HepG2 (cell line): ENCODE measurements around the gene VAC14. TPM values are rescaled to one million over a fixed set of nuclear protein-coding genes. Genes with fewer than 3 reads are reported as not detected.

Experiments
- ETV6 ChIP-seq: sonication (generic); formaldehyde crosslinking; conservative IDR thresholded peaks from 2 replicates; pipeline ENCODE4 v1.4.0; 2020; ENCODE audit warnings: missing genetic modification reagents
- FOXA1 ChIP-seq, 2 experiments: fragments of 450-650 bp in 1 of 2; sonication (generic) in 1 of 2; formaldehyde crosslinking in 1 of 2; IDR thresholded peaks; 2 replicates each; pipeline versions ENCODE4 v1.4.0 to v1.6.1; 2016 to 2020; ENCODE audit warnings: missing genetic modification reagents in 1 of 2
- JARID2 ChIP-seq: sonication (generic); formaldehyde crosslinking; IDR thresholded peaks from 2 replicates; pipeline ENCODE4 v1.8.1; 2023; ENCODE audit warnings: missing genetic modification reagents, inconsistent platforms; ENCODE audit not compliant: insufficient replicate concordance
- JUN ChIP-seq: sonication (generic); formaldehyde crosslinking; IDR thresholded peaks from 2 replicates; pipeline ENCODE4 v1.4.0; 2020; ENCODE audit warnings: mild to moderate bottlenecking, missing genetic modification reagents
- KAT8 ChIP-seq: IDR thresholded peaks from 2 replicates; pipeline ENCODE4 v1.6.1; 2016; ENCODE audit warnings: missing genetic modification reagents, missing compliant biosample characterization
- KMT2B ChIP-seq: IDR thresholded peaks from 2 replicates; pipeline ENCODE4 v1.6.1; 2016; ENCODE audit warnings: missing genetic modification reagents, missing compliant biosample characterization
- LCORL ChIP-seq, 2 experiments: fragments of 450-650 bp in 1 of 2; sonication (generic) in 1 of 2; formaldehyde crosslinking in 1 of 2; IDR thresholded peaks; 2 replicates each; pipeline versions ENCODE4 v1.5.0 to v1.6.1; 2017 to 2020; ENCODE audit warnings: antibody characterized with exemption in 1 of 2, missing genetic modification reagents in 1 of 2
- NCOA2 ChIP-seq: sonication (generic); formaldehyde crosslinking; IDR thresholded peaks from 2 replicates; pipeline ENCODE4 v1.8.0; 2022; ENCODE audit warnings: inconsistent platforms
- PHF21A ChIP-seq: sonication (generic); formaldehyde crosslinking; IDR thresholded peaks from 2 replicates; pipeline ENCODE4 v1.5.0; 2020; ENCODE audit warnings: mild to moderate bottlenecking, missing genetic modification reagents
- RCOR2 ChIP-seq: IDR thresholded peaks from 2 replicates; pipeline ENCODE4 v1.6.1; 2016; ENCODE audit warnings: missing biosample characterization, missing genetic modification reagents
- RFX5 ChIP-seq: IDR thresholded peaks from 2 replicates; pipeline ENCODE4 v1.6.1; 2011; ENCODE audit warnings: low read depth, low read length, improper control_type of control experiment
- TCF7 ChIP-seq: sonication (generic); IDR thresholded peaks from 2 replicates; pipeline ENCODE4 v1.6.1; 2016; ENCODE audit warnings: antibody characterized with exemption, low read depth
- ZBTB8A ChIP-seq: sonication (generic); formaldehyde crosslinking; IDR thresholded peaks from 2 replicates; pipeline ENCODE4 v1.4.0; 2020; ENCODE audit warnings: mild to moderate bottlenecking, low read depth, missing genetic modification reagents, borderline replicate concordance
- ZC3H13 ChIP-seq: sonication (generic); formaldehyde crosslinking; IDR thresholded peaks from 2 replicates; pipeline ENCODE4 v1.8.1; 2023; ENCODE audit warnings: mild to moderate bottlenecking, missing genetic modification reagents, moderate library complexity
- ZFP36 ChIP-seq: fragments of 150-350 bp; IDR thresholded peaks from 2 replicates; pipeline ENCODE4 v1.6.1; 2018; ENCODE audit warnings: borderline replicate concordance, low read length, low read depth; ENCODE audit not compliant: partially characterized antibody
- ZMYM2 ChIP-seq: sonication (generic); formaldehyde crosslinking; IDR thresholded peaks from 2 replicates; pipeline ENCODE4 v1.8.0; 2022; ENCODE audit warnings: mild to moderate bottlenecking, missing genetic modification reagents
- ZNF282 ChIP-seq: fragments of 450-650 bp; IDR thresholded peaks from 2 replicates; pipeline ENCODE4 v1.6.1; 2018; ENCODE audit not compliant: partially characterized antibody
- ZNF441 ChIP-seq: sonication (generic); formaldehyde crosslinking; IDR thresholded peaks from 2 replicates; pipeline ENCODE4 v1.7.0; 2021; ENCODE audit warnings: missing genetic modification reagents, borderline replicate concordance
- ZNF446 ChIP-seq: sonication (generic); formaldehyde crosslinking; IDR thresholded peaks from 2 replicates; pipeline ENCODE4 v1.5.0; 2020; ENCODE audit warnings: mild to moderate bottlenecking, missing genetic modification reagents
- ZNF556 ChIP-seq: sonication (generic); formaldehyde crosslinking; IDR thresholded peaks from 2 replicates; pipeline ENCODE4 v1.4.0; 2020; ENCODE audit warnings: mild to moderate bottlenecking, missing genetic modification reagents, borderline replicate concordance
- ZNF746 ChIP-seq: sonication (generic); formaldehyde crosslinking; IDR thresholded peaks from 2 replicates; pipeline ENCODE4 v1.8.0; 2022; ENCODE audit warnings: mild to moderate bottlenecking, missing genetic modification reagents
- ZNF891 ChIP-seq: sonication (generic); formaldehyde crosslinking; IDR thresholded peaks from 2 replicates; pipeline ENCODE4 v1.5.0; 2020; ENCODE audit warnings: mild to moderate bottlenecking, missing genetic modification reagents
- ZSCAN21 ChIP-seq: sonication (generic); formaldehyde crosslinking; IDR thresholded peaks from 2 replicates; pipeline ENCODE4 v1.8.0; 2022; ENCODE audit warnings: mild to moderate bottlenecking, missing genetic modification reagents, moderate library complexity, borderline replicate concordance
- polyA plus RNA-seq, 8 experiments: library from polyadenylated mRNA; depleted of rRNA in 3 of 8; stranded (reverse) in 7 of 8; unstranded in 1 of 8; fragments of >200 nt; fragmentation: Illumina TruSeq in 4 of 8; extraction: Trizol in 4 of 8; gene quantifications; 2 replicates each; pipeline versions ENCODE4 v1.2.1 to v1.2.3, GENCODE V29; 2011 to 2016; ENCODE audit warnings: low read depth in 4 of 8, missing spikeins in 1 of 8, mixed read lengths in 1 of 8; ENCODE audit not compliant: insufficient read depth in 1 of 8
- total RNA-seq, 5 experiments: library from RNA; depleted of rRNA; stranded (reverse); fragments of >200 nt; fragmentation: Illumina TruSeq; extraction: Trizol; gene quantifications; 2 replicates each; pipeline ENCODE4 v1.2.3, GENCODE V29; 2016; ENCODE audit warnings: low read depth in 1 of 5
- TF ChIP-seq, protein P1 (sequence below): sonication (generic); formaldehyde crosslinking; IDR thresholded peaks from 2 replicates; pipeline ENCODE4 v1.4.0; 2020; ENCODE audit warnings: mild to moderate bottlenecking, missing genetic modification reagents
- TF ChIP-seq, protein P2 (sequence below): sonication (generic); formaldehyde crosslinking; IDR thresholded peaks from 2 replicates; pipeline ENCODE4 v1.8.0; 2022; ENCODE audit warnings: mild to moderate bottlenecking, missing genetic modification reagents; ENCODE audit not compliant: insufficient replicate concordance
- TF ChIP-seq, protein P3 (sequence below): sonication (generic); formaldehyde crosslinking; IDR thresholded peaks from 2 replicates; pipeline ENCODE4 v1.9.0; 2021; ENCODE audit warnings: missing genetic modification reagents, borderline replicate concordance

Gene VAC14
- total and polyA plus RNA-seq, 2 of the 13 experiments (the other 11 are each of a cell fraction or from before 2014, with no cell fraction given) = 23.5 to 24.6 TPM

- TF ChIP-seq NCOA2 (CRISPR knock-in tag) (peak; percentile 44; the same call in 1 of the 2 replicates), ZNF556 (peak; percentile 50), KMT2B (0 out of 2 replicates have a peak, but pooled peaks have one; percentile 29), ZBTB8A (CRISPR knock-in tag) (no peak), LCORL (IDR thresholded peaks at IDR 0.05) (no peak), LCORL (CRISPR knock-in tag; IDR thresholded peaks at IDR 0.05) (0 out of 2 replicates have a peak, but pooled peaks have one; percentile 81), JUN (CRISPR knock-in tag) (peak; percentile 52; the same call in 1 of the 2 replicates), RCOR2 (CRISPR knock-in tag) (peak; percentile 38), ZNF282 (no peak), FOXA1 (IDR thresholded peaks at IDR 0.05) (no peak), FOXA1 (CRISPR knock-in tag; IDR thresholded peaks at IDR 0.05) (peak; percentile 68), ZNF746 (CRISPR knock-in tag) (peak; percentile 85; the same call in 1 of the 2 replicates), PHF21A (CRISPR knock-in tag) (no peak; the same call in none of the 2 replicates), ZNF446 (CRISPR knock-in tag) (no peak; the same call in 1 of the 2 replicates), RFX5 (no peak), ZFP36 (no peak), JARID2 (CRISPR knock-in tag) (no peak), KAT8 (peak; percentile 22), ZNF441 (CRISPR knock-in tag) (peak; percentile 43; the same call in 1 of the 2 replicates), TCF7 (peak; percentile 63), ZMYM2 (CRISPR knock-in tag) (0 out of 2 replicates have a peak, but pooled peaks have one; percentile 74), ZSCAN21 (CRISPR knock-in tag) (peak; percentile 26; the same call in 1 of the 2 replicates), ETV6 (CRISPR knock-in tag) (peak; percentile 54; the same call in 1 of the 2 replicates), ZNF891 (CRISPR knock-in tag) (no peak; the same call in 1 of the 2 replicates), ZC3H13 (CRISPR knock-in tag) (peak; percentile 38; the same call in 1 of the 2 replicates)
- TF ChIP-seq, protein P1, sequence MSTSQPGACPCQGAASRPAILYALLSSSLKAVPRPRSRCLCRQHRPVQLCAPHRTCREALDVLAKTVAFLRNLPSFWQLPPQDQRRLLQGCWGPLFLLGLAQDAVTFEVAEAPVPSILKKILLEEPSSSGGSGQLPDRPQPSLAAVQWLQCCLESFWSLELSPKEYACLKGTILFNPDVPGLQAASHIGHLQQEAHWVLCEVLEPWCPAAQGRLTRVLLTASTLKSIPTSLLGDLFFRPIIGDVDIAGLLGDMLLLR (CRISPR knock-in tag) = peak; percentile 16; the same call in 1 of the 2 replicates
- TF ChIP-seq, protein P2, sequence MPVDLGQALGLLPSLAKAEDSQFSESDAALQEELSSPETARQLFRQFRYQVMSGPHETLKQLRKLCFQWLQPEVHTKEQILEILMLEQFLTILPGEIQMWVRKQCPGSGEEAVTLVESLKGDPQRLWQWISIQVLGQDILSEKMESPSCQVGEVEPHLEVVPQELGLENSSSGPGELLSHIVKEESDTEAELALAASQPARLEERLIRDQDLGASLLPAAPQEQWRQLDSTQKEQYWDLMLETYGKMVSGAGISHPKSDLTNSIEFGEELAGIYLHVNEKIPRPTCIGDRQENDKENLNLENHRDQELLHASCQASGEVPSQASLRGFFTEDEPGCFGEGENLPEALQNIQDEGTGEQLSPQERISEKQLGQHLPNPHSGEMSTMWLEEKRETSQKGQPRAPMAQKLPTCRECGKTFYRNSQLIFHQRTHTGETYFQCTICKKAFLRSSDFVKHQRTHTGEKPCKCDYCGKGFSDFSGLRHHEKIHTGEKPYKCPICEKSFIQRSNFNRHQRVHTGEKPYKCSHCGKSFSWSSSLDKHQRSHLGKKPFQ (CRISPR knock-in tag) = peak; percentile 68
- TF ChIP-seq, protein P3, sequence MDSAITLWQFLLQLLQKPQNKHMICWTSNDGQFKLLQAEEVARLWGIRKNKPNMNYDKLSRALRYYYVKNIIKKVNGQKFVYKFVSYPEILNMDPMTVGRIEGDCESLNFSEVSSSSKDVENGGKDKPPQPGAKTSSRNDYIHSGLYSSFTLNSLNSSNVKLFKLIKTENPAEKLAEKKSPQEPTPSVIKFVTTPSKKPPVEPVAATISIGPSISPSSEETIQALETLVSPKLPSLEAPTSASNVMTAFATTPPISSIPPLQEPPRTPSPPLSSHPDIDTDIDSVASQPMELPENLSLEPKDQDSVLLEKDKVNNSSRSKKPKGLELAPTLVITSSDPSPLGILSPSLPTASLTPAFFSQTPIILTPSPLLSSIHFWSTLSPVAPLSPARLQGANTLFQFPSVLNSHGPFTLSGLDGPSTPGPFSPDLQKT = no peak
These were observed 76.6 kb downstream of the VAC14 start (continued) for GRCh38 chr16:70724146-70725023.
